HL-60/S4 treated with phorbol 12-myristate 13-acetate at 8.2 ng/mL for 4 days and 3 days (cell line): ENCODE results near the gene ATP6V0D1.
"Not testable (repeated sequence)": the region's sequence is repeated elsewhere in the genome, so short reads cannot be mapped to it uniquely, and the experiment has no call there.

ENCODE experiments used
- in situ Hi-C: fragments of 300-500 bp; cut with MboI; formaldehyde crosslinking; loops from 2 replicates; pipeline ENCODE4 v1.15.0; 2022; ENCODE audit warnings: low sequenced_read_pairs

The ATP6V0D1 gene

DNA sequence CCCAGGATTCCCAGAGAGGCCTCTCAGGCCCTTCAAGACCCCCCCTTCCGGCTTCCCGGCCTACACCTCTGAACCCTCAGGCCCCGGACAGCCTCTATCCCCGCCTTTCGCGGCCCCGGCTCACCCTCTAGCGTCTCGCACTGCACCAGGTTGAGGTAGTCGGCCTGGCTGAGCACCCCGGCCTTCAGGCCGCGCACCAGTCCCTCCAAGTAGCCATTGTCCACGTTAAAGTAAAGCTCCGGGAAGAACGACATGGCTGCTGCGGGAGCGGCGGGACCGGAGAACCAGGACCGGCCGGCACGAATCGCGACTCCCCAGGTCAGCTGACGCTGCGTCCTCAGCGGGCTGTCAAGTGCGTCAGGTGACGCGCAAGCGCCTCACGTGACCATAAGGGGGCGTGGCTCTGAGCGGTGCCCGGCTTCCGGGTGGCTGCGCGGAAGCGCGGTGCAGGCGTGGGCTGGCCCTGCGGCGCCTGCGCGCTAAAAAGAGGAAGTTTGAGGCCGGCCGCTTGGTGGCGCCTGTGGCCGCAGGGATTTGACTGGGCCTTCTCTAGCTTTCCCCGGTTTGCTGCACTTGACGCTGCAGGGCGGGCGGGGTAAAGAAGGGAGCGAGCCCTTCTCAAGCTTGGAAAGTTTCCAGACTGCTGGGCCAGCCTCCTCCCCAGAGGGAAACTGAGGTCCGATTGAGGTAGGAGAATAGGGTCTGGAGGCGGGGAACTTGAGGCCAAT, at the start of gene ATP6V0D1:
ATP6V0D1 (minus strand) TSS at position 325 of the 728 bp plus-strand sequence; CDS start at position 254, 71 bp downstream.
- in situ Hi-C loops = no loop called here

DNA sequence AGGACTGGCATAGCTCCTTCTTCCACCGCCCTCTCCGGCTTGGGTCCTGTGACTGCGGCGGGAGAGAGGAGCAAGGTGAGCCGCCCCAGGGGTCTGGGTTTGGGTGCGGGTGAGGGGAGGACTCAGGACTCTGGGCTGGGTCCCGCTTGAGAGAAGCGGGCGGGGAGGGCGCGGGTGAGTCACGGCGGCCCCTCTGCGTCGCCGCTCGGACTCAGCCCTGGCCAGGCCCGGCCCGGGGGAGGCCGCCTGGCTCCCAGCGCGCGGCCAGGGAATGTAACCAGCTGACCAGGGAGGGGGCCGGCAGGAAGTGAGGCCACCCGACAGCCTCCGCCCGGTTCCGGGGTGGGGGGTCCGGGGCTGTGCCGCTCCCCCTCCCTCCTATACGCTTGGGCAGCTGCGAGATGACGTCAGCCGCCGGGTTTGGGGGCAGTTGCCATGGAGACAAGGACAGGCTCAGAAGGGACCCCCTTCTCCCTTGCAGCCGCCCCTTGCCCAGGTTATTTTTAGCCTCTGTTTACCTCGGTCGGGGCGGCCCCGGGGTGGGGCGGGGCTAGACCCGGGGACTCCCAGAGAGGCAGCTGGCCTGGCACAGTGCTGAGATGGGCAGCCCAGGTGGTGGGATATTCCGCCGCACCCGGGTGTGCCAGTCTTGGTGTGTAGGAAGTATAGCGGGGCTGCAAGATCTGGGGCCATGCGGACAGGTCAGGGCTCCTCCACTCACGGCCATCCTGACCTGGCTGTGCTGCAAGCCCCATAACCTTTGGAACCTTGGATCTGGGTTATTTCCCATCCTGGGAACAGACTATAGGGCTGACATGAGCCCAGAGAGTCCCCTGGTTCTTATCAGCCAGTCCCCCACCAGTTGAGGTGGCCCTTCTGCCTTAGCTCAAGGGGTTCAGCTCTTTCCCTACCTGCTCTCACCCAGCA, 49.3 kb upstream of the ATP6V0D1 start:
- in situ Hi-C loops = no loop called here

DNA sequence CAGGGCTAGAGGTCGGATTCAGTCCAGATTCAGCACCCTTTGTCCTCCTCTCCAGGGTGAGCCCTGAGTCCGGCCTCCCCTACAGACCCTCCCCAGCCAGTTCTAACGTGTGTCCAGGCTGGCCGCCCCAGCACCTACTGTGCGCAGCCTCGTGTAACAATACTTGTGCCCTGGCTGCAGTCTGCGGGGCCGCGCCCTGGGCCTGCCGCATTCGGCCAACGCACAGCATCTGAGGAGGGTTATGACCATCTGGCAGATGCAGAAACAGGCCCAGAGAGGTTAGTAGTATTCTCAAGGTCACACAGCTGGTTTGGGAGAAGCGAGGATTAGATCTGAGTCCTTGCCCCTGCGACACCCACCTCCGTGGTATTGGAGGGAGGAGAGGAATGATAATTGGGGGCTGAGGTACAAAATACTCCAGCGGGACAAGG, 48.6 kb upstream of the ATP6V0D1 start:
- in situ Hi-C loops = no loop called here

DNA sequence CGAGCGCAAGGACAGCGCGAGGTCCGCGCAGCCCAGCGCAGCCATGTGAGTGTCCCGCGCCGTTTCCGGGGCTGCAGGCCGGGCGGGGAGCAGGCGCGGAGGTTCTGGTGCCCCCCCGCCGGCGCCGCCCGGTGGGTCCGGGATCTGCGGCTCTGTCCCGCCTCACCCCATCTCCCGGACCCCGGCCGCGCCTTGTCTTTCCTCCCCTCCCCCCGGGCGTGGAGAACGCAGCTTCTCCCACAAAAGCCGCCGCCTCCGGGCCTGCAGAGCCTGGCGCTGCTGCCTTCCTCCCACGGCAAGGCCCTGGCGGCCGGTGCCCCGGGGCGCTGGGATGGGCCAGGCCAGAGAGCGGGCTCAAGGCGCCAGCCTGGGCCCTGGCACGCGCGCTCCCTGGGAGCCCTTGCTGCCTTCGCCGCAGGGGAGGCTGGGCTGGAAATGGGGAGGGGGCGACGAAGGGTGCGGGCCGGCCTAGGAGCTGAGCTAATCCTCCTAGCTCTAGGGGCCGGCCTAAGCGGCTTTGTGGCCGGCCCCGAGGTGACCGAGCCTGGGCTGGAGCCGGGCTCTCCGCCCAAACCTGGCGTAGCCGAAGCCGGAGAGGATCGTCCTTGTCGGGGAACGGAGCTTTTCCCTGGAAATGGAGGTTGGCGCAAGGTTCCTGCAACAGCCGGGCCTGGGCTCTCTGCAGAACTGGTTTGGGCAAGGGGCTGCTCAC, 48.1 kb upstream of the ATP6V0D1 start:
- in situ Hi-C loops = no loop called here

DNA sequence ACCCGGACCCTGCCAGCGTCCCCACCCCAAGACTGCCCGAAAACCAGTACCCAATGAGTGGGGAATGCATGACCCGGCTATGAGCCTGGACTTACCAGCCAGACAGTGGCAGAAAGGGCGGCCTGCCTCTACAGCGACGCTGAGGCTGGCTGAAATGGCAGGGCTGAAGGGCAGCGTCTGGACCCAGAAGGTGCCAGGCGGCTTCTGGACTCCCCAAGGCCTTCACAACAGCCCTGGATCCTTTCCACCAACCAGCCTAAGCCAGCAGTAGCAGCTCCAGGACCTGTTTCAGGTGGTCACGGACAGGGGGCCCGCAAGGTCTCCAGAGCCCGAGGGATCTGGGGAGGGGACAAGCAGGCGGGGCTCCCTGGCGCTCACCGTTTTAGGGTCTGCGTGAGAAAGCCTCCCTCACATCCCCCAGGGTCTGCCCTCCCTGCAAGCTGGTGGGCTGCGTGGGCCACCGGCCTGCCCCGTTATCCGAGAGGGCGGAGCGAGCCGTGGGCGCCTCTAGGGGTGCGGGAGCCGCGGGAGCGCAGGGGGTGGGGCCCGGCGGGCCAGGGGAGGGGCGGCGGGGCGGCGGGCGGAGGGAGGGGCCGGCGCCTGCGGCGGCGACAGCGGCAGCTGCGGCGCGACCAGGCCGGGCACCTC, 47.4 kb upstream of the ATP6V0D1 start, which contains the start of gene RIPOR1:
RIPOR1 (plus strand) TSS at position 608 of the 648 bp plus-strand sequence. CDS start 9,618 bp downstream, outside the sequence.
- in situ Hi-C loops = no loop called here

DNA sequence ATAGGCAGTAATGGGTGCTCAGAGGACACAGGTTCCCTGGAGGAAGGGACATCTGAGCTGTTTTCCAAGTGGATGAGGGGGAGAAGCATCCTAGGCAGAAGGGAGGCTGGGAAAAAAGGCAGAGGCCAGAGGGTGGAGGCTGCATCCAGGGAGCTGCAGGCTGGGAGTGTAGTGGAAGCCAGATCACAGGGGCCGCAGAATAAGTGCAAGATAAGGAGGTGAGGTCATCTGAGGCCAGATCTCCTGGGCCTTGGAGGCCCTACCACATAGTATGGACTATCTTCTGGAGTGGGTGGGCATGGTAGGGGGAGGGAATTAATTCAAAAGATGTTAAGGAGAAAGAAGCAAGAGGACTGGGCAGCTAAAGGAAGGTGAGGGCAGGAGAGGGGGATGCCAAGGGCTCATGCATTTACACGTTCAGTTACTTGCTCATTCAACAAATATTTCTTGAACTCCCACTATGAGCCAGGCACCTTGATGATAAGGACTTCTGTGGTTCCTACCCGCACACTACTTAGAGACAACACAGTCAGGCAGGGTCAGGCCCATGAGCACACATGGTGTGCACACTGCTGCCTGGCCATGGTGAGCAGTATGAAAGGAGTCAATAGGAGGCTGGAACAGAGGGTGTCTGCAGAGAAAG, 45.3 kb upstream of the ATP6V0D1 start:
- in situ Hi-C loops = no loop called here

DNA sequence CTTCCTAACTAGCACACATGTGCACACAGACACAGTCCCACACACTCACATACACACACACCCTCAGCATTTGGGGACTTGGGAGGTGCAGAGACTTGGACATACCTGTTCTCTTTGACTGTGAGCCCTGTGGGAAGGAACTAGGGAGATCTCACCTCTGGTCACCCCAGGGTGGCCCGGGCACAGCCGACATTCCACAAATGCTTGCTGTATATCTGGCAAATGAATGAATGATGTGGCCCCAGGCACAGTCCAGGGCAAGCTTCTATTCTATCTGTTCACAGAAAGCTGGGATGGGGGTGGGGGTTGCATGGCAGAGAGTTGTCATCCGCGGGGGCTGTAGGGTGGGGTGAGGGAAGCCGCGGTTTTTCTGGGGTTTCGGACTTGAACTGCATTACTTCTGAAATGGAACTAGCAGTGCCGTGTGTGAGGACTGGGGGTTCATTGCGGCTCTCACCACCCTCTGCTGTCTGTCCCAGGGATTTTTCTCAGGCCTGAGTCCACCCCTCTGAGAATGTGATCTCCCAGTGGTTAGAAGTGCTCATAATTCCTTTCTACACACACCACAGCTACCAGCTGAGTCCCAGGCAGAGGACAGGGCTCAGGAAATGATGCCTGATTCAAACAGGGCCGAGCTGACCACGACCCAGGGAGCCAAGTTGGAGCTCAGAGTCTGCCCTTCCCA, 44.4 kb upstream of the ATP6V0D1 start:
- in situ Hi-C loops = no loop called here

DNA sequence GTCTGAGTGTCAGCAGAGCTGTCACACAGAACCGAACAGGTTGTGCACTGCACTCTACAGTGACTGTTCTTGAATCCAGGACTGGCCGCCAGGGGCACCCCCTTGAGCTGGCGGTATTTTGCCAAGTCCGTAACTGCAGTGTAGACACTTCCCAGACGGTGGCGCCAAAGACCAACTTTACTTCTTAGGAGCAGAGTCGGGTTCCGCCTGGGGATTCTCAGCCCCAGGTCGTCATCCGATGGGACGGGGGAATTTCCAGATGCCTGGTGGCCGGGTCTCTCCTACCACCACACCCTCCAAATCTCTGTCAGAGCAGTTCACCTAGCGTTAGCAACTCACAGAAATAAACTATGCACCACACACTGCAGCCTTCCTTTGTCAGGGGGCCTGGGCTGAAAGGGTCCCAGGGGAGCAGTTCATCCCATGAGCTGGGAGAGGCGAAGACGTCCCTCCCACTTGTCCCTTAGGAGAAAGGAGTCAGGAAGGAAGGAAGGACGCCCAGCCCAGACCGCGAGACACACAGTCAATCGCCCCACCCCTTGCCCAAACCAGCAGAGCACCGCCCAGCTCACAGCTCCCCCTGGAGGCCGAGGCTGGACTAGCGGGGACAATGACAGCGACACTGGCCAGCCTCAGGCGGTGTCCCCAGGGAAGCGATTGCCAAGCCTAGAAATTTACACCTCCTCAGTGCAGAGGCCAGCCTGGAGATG, 40.3 kb upstream of the ATP6V0D1 start:
- in situ Hi-C loops = no loop called here

DNA sequence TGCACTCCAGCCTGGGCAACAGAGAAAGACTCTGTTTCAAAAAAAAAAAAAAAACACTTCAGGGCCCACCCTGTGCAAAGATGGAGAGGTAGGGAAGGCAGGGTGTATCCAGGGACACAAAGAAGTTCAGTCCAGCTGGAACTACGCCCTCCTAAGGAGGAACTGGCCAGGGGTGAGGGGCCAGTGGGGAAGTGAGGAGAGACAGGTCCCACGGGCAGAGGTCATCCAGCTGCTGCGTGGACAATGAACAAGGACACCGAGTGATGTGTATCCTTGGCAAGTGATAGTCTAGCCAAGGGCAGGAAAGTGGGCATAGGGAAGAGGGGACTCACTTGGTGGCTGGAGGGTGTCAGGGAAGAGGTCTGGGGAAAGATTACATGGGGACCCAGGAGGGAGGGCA, 38.3 kb upstream of the ATP6V0D1 start:
- in situ Hi-C loops = no loop called here

DNA sequence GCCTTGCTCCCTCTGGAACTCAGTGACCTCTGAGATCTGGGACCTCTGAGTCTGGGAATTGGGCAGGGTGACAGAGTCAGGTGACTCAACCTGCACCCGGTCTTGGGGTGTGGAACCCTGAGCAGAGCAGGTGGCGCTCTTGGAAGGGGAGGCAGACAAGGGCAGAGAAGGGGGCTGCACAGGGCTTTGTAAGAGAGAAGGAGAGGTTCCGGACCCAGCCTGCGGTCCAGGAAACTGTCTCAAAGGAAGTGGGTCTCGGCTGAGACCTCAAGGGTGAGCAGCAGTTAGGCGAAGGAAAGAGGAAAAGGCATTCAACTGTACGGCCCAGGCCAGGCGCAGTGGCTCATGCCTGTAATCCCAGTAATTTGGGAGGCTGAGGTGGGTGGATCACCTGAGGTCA, 37.7 kb upstream of the ATP6V0D1 start:
- in situ Hi-C loops = no loop called here

DNA sequence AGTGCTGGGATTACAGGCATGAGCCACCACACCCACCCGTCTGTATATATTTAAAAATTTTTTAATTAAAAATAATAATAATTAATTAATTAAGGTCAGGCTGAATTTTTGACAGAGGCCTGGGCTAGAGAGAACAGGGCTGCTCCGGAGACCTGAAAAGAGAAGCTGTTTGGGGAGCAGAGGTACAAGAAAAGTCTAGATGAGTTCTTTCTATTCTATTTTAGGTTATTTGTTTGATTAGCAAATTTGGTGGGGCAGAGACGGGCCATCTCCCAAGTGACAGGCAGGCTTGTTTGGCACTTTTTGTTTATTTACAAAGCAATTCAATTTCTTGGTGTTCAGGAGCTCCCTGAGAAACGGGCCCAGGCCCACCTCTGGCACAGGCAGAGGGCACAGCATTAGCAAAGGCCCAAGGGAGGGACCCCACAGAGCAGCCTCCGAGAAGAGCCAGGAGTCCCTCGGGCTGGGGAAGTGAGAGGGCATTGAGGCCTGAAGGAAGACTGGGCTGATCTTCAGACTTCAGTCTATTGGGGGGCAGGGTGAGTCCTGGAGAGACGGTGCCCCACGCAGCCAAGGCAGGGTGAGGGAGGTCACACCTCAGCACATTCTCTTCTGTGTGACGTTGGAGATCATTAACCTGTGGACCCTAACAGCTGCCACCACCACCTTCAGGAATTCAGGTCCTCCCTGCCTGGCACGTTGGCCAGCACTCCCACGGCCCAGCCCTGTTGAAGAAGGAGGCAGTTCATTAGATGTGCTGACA, 36.9 kb upstream of the ATP6V0D1 start:
- in situ Hi-C loops = no loop called here

DNA sequence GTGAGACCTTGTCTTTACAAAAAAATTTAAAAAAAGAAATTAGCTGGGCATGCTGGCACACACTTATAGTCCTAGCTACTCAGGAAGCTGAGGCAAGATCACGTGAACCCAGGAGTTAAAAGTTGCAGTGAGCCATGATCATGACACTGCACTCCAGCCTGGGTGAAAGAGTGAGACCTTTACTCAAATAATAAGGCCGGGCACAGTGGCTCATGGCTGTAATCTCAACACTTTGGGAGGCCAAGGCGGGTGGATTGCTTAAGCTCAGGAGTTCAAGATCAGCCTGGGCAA, 36.1 kb upstream of the ATP6V0D1 start:
- in situ Hi-C loops = no loop called here

DNA sequence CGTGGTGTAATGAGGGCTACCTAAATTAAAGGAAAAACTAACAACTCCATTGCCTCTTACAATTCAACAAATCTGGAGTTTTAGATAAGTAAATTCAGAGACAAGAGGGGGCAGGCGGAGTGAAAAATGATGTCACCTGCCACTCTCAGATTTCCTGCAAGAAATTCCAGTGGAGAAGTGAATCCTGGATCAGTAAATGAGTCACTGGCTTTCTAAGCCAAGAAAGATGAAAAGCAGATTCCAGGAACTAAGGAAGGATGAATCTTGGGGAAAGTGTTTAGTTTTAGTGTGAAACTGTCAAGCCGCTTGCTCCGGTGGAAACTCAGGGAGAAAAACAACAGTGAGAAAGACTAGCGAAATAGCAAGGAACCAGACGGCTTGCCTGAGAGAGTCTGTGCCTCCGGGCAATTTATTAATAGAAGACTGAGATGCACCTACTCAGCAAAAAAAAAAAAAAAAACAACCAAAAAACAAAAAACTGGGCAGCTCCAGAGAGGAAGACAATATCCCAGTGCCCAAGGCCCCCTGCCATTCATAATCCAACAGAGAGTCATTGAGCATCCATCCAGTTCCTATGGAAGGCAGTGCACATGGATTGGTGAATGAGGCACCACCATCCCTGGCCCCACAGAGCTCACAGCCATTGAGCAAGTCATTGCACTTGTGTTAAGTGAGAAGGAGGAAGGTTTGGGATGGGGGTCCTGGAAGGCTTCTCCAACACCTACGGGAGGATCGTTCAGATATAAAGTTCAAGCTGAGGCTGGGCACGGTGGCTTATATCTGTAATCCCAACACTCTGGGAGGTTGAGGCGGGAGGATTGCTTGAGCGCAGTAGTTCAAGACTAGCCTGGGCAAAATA, 35.6 kb upstream of the ATP6V0D1 start:
- in situ Hi-C loops = no loop called here

DNA sequence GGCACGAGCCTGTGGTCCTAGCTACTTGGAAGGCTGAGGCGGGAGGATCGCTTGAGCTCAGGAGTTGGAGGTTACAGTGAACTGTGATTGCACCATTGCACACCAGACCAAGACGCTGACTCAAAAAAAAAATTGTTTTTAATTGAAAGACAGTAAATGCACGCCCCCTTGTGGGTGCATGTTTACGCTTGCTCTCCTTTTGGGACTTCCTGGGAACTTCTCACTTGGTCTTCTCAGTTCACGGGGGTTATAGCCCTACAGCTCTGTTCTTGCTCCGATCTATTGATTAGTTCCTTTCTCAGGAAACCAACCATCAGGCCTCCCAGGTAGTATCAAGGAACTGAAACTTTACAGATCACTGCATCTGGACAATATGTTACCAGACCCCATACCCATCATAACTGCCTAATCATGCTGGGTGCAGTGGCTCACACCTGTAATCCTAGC, 33.4 kb upstream of the ATP6V0D1 start:
- in situ Hi-C loops = no loop called here

DNA sequence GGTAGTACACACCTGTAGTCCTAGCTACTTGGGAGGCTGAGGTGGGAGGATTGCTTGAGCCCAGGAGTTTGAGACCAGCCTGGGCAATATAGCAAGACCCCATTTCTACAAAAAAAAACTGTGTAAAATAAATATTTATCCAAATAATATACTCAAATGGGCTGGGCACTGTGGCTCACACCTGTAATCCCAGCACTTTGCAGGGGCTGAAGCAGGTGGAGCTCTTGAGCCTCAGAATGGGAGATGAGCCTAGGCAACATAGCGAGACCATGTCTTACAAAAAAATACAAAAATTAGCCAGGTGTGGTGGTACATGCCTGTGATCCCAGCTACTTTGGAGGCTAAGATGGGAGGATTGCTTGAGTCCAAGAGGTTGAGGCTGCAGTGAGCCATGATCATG, 32.9 kb upstream of the ATP6V0D1 start:
- in situ Hi-C loops = not testable (repeated sequence)

DNA sequence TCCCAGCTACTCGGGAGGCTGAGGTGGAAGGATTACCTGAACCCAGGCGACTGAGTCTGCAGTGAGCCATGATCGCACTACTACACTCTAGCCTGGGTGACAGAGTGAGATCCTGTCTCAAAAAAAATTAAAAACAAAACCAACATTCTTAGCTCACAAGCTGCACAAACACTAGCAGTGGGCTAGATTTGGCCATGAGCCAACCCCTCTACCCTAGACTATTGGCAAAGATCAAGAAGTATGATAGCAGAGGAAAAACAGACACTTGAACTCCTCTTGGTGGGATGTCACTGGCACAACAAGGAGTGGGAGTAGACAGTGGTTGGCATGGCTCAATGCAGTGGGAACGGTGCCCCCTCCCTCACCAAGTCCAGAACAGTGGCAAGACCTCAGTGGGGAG, 28.1 kb upstream of the ATP6V0D1 start:
- in situ Hi-C loops = no loop called here

DNA sequence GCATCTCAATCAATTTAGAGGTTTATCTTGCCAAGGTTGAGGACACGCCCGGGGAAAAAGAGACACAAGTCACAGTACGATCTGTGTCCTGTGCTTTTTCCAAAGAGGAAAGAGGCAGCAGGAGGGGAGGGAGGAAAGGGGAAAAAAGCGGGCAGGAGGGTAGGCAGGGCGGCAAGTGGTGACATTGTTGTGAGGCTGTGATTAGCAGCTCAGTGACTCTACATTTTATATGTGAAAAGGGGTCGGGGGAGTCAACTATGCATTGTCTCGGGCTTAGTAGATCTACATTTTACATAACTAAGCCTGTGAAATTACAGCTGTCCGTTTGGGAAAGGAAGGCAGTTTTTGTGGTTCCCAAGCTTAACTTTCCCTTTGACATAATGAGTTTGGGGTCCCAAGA, 25.5 kb upstream of the ATP6V0D1 start:
- in situ Hi-C loops = no loop called here
